GM23248 (cell line): Measurements from ENCODE around the gene DAAM1. TPM values are rescaled to one million over a fixed set of nuclear protein-coding genes. Genes with fewer than 3 reads are reported as not detected.

Experiments used
- DNase-seq: peaks from one replicate; pipeline ENCODE4 v3.0.0-alpha.2; 2015
- H2AFZ ChIP-seq: fragments of 200-600 bp; sonication (generic); 2 replicates; pipeline ENCODE4 v1.6.1; 2016; ENCODE audit warnings: antibody characterized with exemption
- H3F3A ChIP-seq: fragments of 200-600 bp; sonication (generic); 2 replicates; pipeline ENCODE4 v1.6.1; 2016; ENCODE audit warnings: mild to moderate bottlenecking, antibody characterized with exemption, mixed run types; ENCODE audit not compliant: insufficient read depth
- H3K27ac ChIP-seq: fragments of 200-600 bp; sonication (generic); 2 replicates; pipeline ENCODE4 v1.5.1; 2016; ENCODE audit warnings: mild to moderate bottlenecking
- H3K27me3 ChIP-seq: fragments of 200-600 bp; sonication (generic); replicated peaks from 2 replicates; pipeline ENCODE4 v1.6.1; 2016; ENCODE audit warnings: mild to moderate bottlenecking; ENCODE audit not compliant: insufficient read depth
- H3K36me3 ChIP-seq: fragments of 200-600 bp; sonication (generic); 2 replicates; pipeline ENCODE4 v1.6.1; 2016; ENCODE audit warnings: low read depth, mild to moderate bottlenecking
- H3K4me1 ChIP-seq: fragments of 200-600 bp; sonication (generic); 2 replicates; pipeline ENCODE4 v1.6.1; 2016; ENCODE audit warnings: mild to moderate bottlenecking; ENCODE audit not compliant: insufficient read depth
- H3K4me2 ChIP-seq: fragments of 200-600 bp; sonication (generic); one replicate; pipeline ENCODE4 v1.6.1; 2016; ENCODE audit warnings: mild to moderate bottlenecking; ENCODE audit not compliant: unreplicated experiment
- H3K4me3 ChIP-seq: fragments of 200-600 bp; sonication (generic); 2 replicates; pipeline ENCODE4 v1.5.1; 2016; ENCODE audit warnings: mild to moderate bottlenecking
- H3K79me2 ChIP-seq: fragments of 200-600 bp; sonication (generic); 2 replicates; pipeline ENCODE4 v1.6.1; 2016; ENCODE audit warnings: mild to moderate bottlenecking; ENCODE audit not compliant: insufficient read depth
- H3K9ac ChIP-seq: fragments of 200-600 bp; sonication (generic); 2 replicates; pipeline ENCODE4 v1.6.1; 2016; ENCODE audit warnings: mild to moderate bottlenecking
- H3K9me2 ChIP-seq: fragments of 200-600 bp; sonication (generic); 2 replicates; pipeline ENCODE4 v1.6.1; 2016; ENCODE audit warnings: mixed run types, mild to moderate bottlenecking, moderate library complexity; ENCODE audit not compliant: insufficient read depth
- H3K9me3 ChIP-seq: fragments of 200-600 bp; sonication (generic); one replicate; pipeline ENCODE4 v1.6.1; 2017; ENCODE audit warnings: low read depth
- H4K20me1 ChIP-seq: fragments of 200-600 bp; sonication (generic); 2 replicates; pipeline ENCODE4 v1.6.0; 2016; ENCODE audit not compliant: insufficient read depth
- EZH2 ChIP-seq: fragments of 200-600 bp; sonication (generic); IDR thresholded peaks from 2 replicates; pipeline ENCODE4 v1.6.1; 2018; ENCODE audit warnings: antibody characterized with exemption, mild to moderate bottlenecking; ENCODE audit not compliant: insufficient read depth, poor library complexity, severe bottlenecking
- EZH2phosphoT487 ChIP-seq: fragments of 200-600 bp; sonication (generic); IDR thresholded peaks from 2 replicates; pipeline ENCODE4 v1.6.1; 2018; ENCODE audit warnings: antibody characterized with exemption, moderate library complexity, mild to moderate bottlenecking, low read depth; ENCODE audit not compliant: insufficient read depth
- WGBS, 2 experiments: methylation state at CpG; one replicate each; pipeline ENCODE4 v1.1.6; 2015 to 2017; ENCODE audit warnings: low lambda C conversion rate in 2 of 2, low coverage in 1 of 2; ENCODE audit errors: missing lambda C conversion rate in 2 of 2; 5-methylcytosine and 5-hydroxymethylcytosine counted together
- in situ Hi-C: fragments of 300-500 bp; cut with MboI; formaldehyde crosslinking; loops from 2 replicates; pipeline ENCODE4 v1.15.0; 2020
- polyA plus RNA-seq: library from polyadenylated mRNA; unstranded; fragments of >200 nt; fragmentation: Nextera tagmentation; extraction: Ambion mirVana; gene quantifications from 2 replicates; pipeline ENCODE4 v1.2.1, GENCODE V29; 2016
- total RNA-seq: library from RNA; depleted of rRNA; stranded (reverse); fragments of >200 nt; shearing (Covaris generic); gene quantifications from 2 replicates; pipeline ENCODE4 v1.2.3, GENCODE V29; 2014

Gene DAAM1
- total and polyA plus RNA-seq, 2 experiments from 2014 or later = 17.4 to 17.5 TPM

DNA sequence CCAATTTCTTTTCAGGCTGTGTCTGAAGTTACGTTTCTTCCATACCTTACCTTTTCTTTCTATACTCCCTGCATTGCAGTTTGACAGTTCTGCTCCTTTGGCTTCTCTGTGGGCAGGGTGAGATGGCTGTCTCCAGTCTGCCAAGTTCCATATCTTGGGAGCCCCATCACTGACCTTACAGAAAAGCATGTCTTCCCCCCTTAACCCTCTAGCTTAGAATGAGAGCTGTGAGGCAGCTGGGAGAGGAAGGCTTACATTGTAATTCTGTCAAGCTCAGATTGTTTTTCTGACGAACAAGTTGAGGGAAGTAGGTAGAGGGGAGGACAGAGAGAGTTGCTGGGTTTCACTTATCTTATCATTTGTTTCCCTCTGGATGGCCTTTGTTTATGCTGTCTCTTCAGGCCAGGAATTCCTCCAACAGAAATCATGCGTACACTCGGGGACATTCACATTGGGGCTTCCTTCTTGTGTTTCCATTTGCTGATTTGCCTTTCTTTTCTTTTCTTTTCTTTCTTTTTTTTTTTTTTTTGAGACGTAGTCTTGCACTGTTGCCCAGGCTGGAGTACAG is 9.3 kb downstream of the DAAM1 start:
- Histone ChIP-seq H3K4me3 (no peak overlapping the region), H3K36me3 (no peaks in the 10 kb centered on the region), H3K9ac (no peak overlapping the region), H3F3A (no peaks in the 10 kb centered on the region), H3K4me1 (no peaks in the 10 kb centered on the region), H3K4me2 (no peak overlapping the region), H3K27me3 (no peaks in the 10 kb centered on the region), H4K20me1 (peaks cover 10% of the 10 kb centered on the region; the same call in 1 of the 2 replicates), H3K79me2 (peaks cover 98% of the 10 kb centered on the region), H3K27ac (no peak overlapping the region), H2AFZ (no peak overlapping the region), H3K9me3 (no peaks in the 10 kb centered on the region), H3K9me2 (no peaks in the 10 kb centered on the region)
- TF ChIP-seq EZH2phosphoT487 = no peak
- TF ChIP-seq EZH2 = no peak
- in situ Hi-C loops = no loop called here
- WGBS, 2 experiments = 92 to 97% methylated on average over 4 to 5 of the region's 5 CpGs
- no peak for DNase-seq

DNA sequence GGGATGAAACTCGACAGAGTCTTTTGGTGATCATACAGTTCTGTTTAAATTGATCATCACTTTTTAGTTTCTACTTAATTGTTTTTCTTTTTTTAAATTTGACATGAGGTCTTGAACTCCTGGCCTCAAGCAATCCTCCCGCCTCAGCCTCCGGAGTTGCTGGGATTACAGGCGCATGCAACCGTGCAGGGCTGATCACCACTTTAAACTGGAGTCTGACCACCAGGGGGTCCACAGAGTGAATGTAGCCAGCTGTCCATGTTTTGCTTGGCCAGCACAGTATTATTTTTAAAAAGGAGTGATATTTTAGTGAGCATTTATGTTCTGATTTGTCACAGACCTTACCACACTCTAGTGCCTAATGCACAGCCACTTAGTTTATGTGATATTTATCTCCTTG is 10.7 kb downstream of the DAAM1 start:
- peaks cover 10% of the 10 kb centered on the region; the same call in 1 of the 2 replicates for H4K20me1 ChIP-seq
- no peak for DNase-seq
- H3K4me1 ChIP-seq = no peaks in the 10 kb centered on the region
- H3K9ac ChIP-seq = no peak overlapping the region
- 79 to 80% methylated on average over 5 of the region's 5 CpGs for WGBS, 2 experiments
- H3K9me2 ChIP-seq = no peaks in the 10 kb centered on the region
- TF ChIP-seq EZH2 (no peak), EZH2phosphoT487 (no peak)
- in situ Hi-C loops = no loop called here
- H3K4me3 ChIP-seq = no peak overlapping the region
- H3F3A ChIP-seq = no peaks in the 10 kb centered on the region
- H3K9me3 ChIP-seq = no peaks in the 10 kb centered on the region
- no peak overlapping the region for H3K27ac ChIP-seq
- no peaks in the 10 kb centered on the region; the same call in 1 of the 2 replicates for H3K36me3 ChIP-seq
- peaks cover 97% of the 10 kb centered on the region for H3K79me2 ChIP-seq
- no peak overlapping the region for H2AFZ ChIP-seq
- H3K27me3 ChIP-seq = no peaks in the 10 kb centered on the region
- H3K4me2 ChIP-seq = no peak overlapping the region

GRCh38 chr14:59199614-59200013 is 11.1 kb downstream of the DAAM1 start:
- Histone ChIP-seq H4K20me1 (peaks cover 10% of the 10 kb centered on the region; the same call in 1 of the 2 replicates), H2AFZ (no peak overlapping the region), H3K9ac (no peak overlapping the region), H3K4me3 (no peak overlapping the region), H3K79me2 (peaks cover 97% of the 10 kb centered on the region), H3K9me2 (no peaks in the 10 kb centered on the region), H3K27ac (no peak overlapping the region), H3K9me3 (no peaks in the 10 kb centered on the region), H3F3A (no peaks in the 10 kb centered on the region), H3K36me3 (no peaks in the 10 kb centered on the region; the same call in 1 of the 2 replicates), H3K27me3 (no peaks in the 10 kb centered on the region), H3K4me1 (no peaks in the 10 kb centered on the region), H3K4me2 (no peak overlapping the region)
- in situ Hi-C loops = no loop called here
- no peak for DNase-seq
- 41 to 50% methylated on average over 1 of the region's 1 CpG for WGBS, 2 experiments
- TF ChIP-seq EZH2 = no peak
- no peak for TF ChIP-seq EZH2phosphoT487

DNA sequence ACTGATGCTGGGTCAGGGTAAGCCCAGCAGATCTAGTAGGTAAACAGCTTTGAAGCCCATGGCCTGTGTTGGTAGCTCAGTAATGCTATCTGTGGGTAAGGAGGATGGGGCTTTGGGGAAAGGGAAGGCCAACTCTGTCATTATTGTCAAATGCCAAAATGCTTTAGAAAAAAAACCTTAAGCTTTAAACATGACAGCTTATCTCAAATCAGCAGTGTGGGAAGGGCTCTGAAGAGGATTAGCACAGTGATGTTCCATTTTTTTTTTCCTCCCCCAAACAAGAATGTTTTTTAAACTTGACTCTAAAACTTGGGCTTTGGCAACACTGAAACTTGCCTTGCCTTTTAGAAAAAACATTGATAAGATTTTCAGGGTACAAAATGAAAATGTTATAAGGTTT is 11.7 kb downstream of the DAAM1 start:
- Histone ChIP-seq H3K79me2 (peaks cover 97% of the 10 kb centered on the region), H3K9me2 (no peaks in the 10 kb centered on the region), H3K36me3 (no peaks in the 10 kb centered on the region; the same call in 1 of the 2 replicates), H4K20me1 (peaks cover 10% of the 10 kb centered on the region; the same call in 1 of the 2 replicates), H3K4me3 (no peak overlapping the region), H3F3A (no peaks in the 10 kb centered on the region), H3K27me3 (no peaks in the 10 kb centered on the region), H3K9ac (no peak overlapping the region), H3K4me2 (no peak overlapping the region), H2AFZ (no peak overlapping the region), H3K9me3 (no peaks in the 10 kb centered on the region), H3K4me1 (no peaks in the 10 kb centered on the region), H3K27ac (no peak overlapping the region)
- in situ Hi-C loops = no loop called here
- DNase-seq = no peak
- no peak for TF ChIP-seq EZH2
- TF ChIP-seq EZH2phosphoT487 = no peak

GRCh38 chr14:59202031-59202430 is 13.6 kb downstream of the DAAM1 start:
- Histone ChIP-seq H3K79me2 (peaks cover 97% of the 10 kb centered on the region), H3K36me3 (no peaks in the 10 kb centered on the region; the same call in 1 of the 2 replicates), H4K20me1 (peaks cover 10% of the 10 kb centered on the region; the same call in 1 of the 2 replicates), H3F3A (no peaks in the 10 kb centered on the region), H3K4me2 (no peak overlapping the region), H3K27ac (no peak overlapping the region), H3K27me3 (no peaks in the 10 kb centered on the region), H3K4me3 (no peak overlapping the region), H3K9ac (no peak overlapping the region), H3K4me1 (no peaks in the 10 kb centered on the region), H3K9me3 (no peaks in the 10 kb centered on the region), H3K9me2 (no peaks in the 10 kb centered on the region), H2AFZ (no peak overlapping the region)
- TF ChIP-seq EZH2 (no peak), EZH2phosphoT487 (no peak)
- no peak for DNase-seq
- 93 to 97% methylated on average over 4 of the region's 4 CpGs for WGBS, 2 experiments
- in situ Hi-C loops = no loop called here
